ENCODE results near the gene RXFP3.

The RXFP3 gene

DNA sequence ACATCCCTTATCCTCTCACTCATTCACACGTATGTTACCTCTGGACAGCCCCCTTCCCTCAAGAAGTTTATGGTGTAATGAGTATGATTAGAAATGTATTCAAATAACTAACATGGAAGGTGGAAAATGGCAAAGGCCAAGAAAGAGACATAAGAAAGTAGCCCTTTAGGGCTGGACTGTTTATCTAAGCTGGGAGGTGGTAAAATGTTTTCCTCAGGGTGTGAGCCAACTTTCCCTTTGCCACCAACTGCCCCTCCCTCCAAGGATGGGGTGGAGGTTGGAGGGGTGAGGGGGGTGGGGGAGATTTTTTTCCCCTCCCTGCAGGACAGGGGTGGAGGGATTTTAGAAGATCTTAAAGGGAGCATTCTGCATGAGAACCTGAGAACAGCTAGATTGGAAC, 40.1 kb downstream of the RXFP3 start:
- DNase-seq = no peak
- POLR2A ChIA-PET = no interaction called here
- WGBS (ENCODE audit: insufficient coverage) = no CpG with 5 or more reads among the region's 1 CpG

GRCh38 chr5:33978306-33978705, 42.1 kb downstream of the RXFP3 start:
- H3K9me3 ChIP-seq (ENCODE audit: control extremely low read depth in 1 of 5, control insufficient read depth in 4 of 5, insufficient read depth in 2 of 5, low read depth in 1 of 5, low read length in 4 of 5) = no peaks in the 10 kb centered on the region
- H3K4me3 ChIP-seq (ENCODE audit: control insufficient read depth in 1 of 7, extremely low read depth in 1 of 7, insufficient read depth in 4 of 7, low read depth in 2 of 7, low read length in 6 of 7) = no peak overlapping the region
- H3K27ac ChIP-seq (ENCODE audit: insufficient read depth in 1 of 2, low read depth in 1 of 2, low read length in 2 of 2, poor library complexity in 1 of 2, severe bottlenecking in 2 of 2) = no peak overlapping the region
- H3K27me3 ChIP-seq (replicated peaks in 2 of 5; ENCODE audit: control insufficient read depth in 4 of 5, insufficient read depth in 5 of 5, low read length in 4 of 5) = no peaks in the 10 kb centered on the region
- CTCF ChIA-PET = interaction anchor here (2.1 kb wide), 1 partner anchor 9 kb away, joined by 10 read pairs; no protein-coding TSS in a partner anchor
- H3K36me3 ChIP-seq (ENCODE audit: control insufficient read depth in 4 of 4, insufficient read depth in 4 of 4, low read length in 3 of 4) = no peaks in the 10 kb centered on the region
- no peak for DNase-seq
- WGBS (ENCODE audit: insufficient coverage) = 100% methylated on average over 1 of the region's 1 CpG
- H3K4me1 ChIP-seq (ENCODE audit: control extremely low read depth in 1 of 4, control insufficient read depth in 4 of 4, insufficient read depth in 4 of 4, low read length in 3 of 4) = no peaks in the 10 kb centered on the region
- POLR2A ChIA-PET = no interaction called here

More for the DNA sequence above, 40.1 kb downstream of the RXFP3 start:
- Histone ChIP-seq H3K27me3 (replicated peaks in 2 of 5; ENCODE audit: control insufficient read depth in 4 of 5, insufficient read depth in 5 of 5, low read length in 4 of 5) (peaks cover 0 to 2% (median 0%) of the 10 kb centered on the region in 5 experiments), H3K36me3 (ENCODE audit: control insufficient read depth in 4 of 4, insufficient read depth in 4 of 4, low read length in 3 of 4) (no peaks in the 10 kb centered on the region), H3K4me3 (ENCODE audit: control insufficient read depth in 1 of 7, extremely low read depth in 1 of 7, insufficient read depth in 4 of 7, low read depth in 2 of 7, low read length in 6 of 7) (no peak overlapping the region), H3K4me1 (ENCODE audit: control extremely low read depth in 1 of 4, control insufficient read depth in 4 of 4, insufficient read depth in 4 of 4, low read length in 3 of 4) (no peaks in the 10 kb centered on the region), H3K9me3 (ENCODE audit: control extremely low read depth in 1 of 5, control insufficient read depth in 4 of 5, insufficient read depth in 2 of 5, low read depth in 1 of 5, low read length in 4 of 5) (no peaks in the 10 kb centered on the region), H3K27ac (ENCODE audit: insufficient read depth in 1 of 2, low read depth in 1 of 2, low read length in 2 of 2, poor library complexity in 1 of 2, severe bottlenecking in 2 of 2) (no peak overlapping the region)
- CTCF ChIA-PET = no interaction called here

- Histone ChIP-seq H3K36me3 (ENCODE audit: control insufficient read depth in 4 of 4, insufficient read depth in 4 of 4, low read length in 3 of 4) (no peaks in the 10 kb centered on the region), H3K27ac (ENCODE audit: insufficient read depth in 1 of 2, low read depth in 1 of 2, low read length in 2 of 2, poor library complexity in 1 of 2, severe bottlenecking in 2 of 2) (no peak overlapping the region), H3K9me3 (ENCODE audit: control extremely low read depth in 1 of 5, control insufficient read depth in 4 of 5, insufficient read depth in 2 of 5, low read depth in 1 of 5, low read length in 4 of 5) (no peaks in the 10 kb centered on the region), H3K27me3 (replicated peaks in 2 of 5; ENCODE audit: control insufficient read depth in 4 of 5, insufficient read depth in 5 of 5, low read length in 4 of 5) (no peaks in the 10 kb centered on the region), H3K4me1 (ENCODE audit: control extremely low read depth in 1 of 4, control insufficient read depth in 4 of 4, insufficient read depth in 4 of 4, low read length in 3 of 4) (no peaks in the 10 kb centered on the region), H3K4me3 (ENCODE audit: control insufficient read depth in 1 of 7, extremely low read depth in 1 of 7, insufficient read depth in 4 of 7, low read depth in 2 of 7, low read length in 6 of 7) (no peak overlapping the region)
- CTCF ChIA-PET = interaction anchor here (0.6 to 2.1 kb wide), 3 partner anchors 8 to 1648 kb away, joined by 3 to 10 read pairs (median 4); no protein-coding TSS in a partner anchor
- DNase-seq = no peak
- no CpG with 5 or more reads among the region's 3 CpGs for WGBS (ENCODE audit: insufficient coverage)
- POLR2A ChIA-PET = no interaction called here
Observed at GRCh38 chr5:33980030-33980429, 43.8 kb downstream of the RXFP3 start.

DNA sequence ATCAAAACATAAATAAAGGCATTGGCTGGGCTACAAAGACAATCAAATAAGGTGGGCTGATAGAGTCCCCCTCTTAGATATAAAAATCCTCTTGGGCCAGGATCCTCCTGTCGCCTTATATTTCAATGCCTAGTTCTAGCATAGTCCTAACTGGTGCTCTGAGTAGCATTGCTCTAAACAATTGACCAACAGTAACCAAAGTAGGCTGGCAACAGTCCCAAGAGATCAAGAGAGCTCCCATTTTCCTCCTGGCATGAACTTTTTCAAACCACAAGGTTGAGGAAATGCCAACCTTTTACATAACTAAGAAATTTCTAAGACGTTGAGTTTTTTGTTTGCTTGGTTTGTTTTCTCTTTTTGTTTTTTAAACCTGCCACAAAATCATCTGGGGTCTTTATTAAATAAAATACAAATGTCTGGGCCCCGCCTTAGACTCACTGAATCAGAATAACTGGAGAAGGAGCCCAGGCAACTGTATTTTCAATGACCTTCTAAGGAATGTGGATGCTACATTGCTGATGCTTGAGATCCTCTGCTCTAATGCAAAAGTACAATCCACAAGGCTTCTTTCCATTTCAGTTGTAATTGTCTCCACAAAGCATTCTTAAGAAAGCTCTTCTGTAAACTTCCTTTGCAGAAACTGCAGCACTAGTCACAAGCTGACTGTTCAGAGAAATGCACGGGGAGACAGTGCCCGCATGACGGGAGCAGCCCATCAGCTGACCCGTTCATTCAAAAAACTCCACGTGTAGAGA, 45.4 kb downstream of the RXFP3 start:
- Histone ChIP-seq H3K36me3 (ENCODE audit: control insufficient read depth in 4 of 4, insufficient read depth in 4 of 4, low read length in 3 of 4) (peaks cover 0 to 4% (median 1%) of the 10 kb centered on the region in 4 experiments), H3K4me1 (ENCODE audit: control extremely low read depth in 1 of 4, control insufficient read depth in 4 of 4, insufficient read depth in 4 of 4, low read length in 3 of 4) (no peaks in the 10 kb centered on the region), H3K9me3 (ENCODE audit: control extremely low read depth in 1 of 5, control insufficient read depth in 4 of 5, insufficient read depth in 2 of 5, low read depth in 1 of 5, low read length in 4 of 5) (no peaks in the 10 kb centered on the region), H3K27me3 (replicated peaks in 2 of 5; ENCODE audit: control insufficient read depth in 4 of 5, insufficient read depth in 5 of 5, low read length in 4 of 5) (no peaks in the 10 kb centered on the region), H3K27ac (ENCODE audit: insufficient read depth in 1 of 2, low read depth in 1 of 2, low read length in 2 of 2, poor library complexity in 1 of 2, severe bottlenecking in 2 of 2) (no peak overlapping the region), H3K4me3 (ENCODE audit: control insufficient read depth in 1 of 7, extremely low read depth in 1 of 7, insufficient read depth in 4 of 7, low read depth in 2 of 7, low read length in 6 of 7) (no peak overlapping the region)
- POLR2A ChIA-PET = no interaction called here
- WGBS (ENCODE audit: insufficient coverage) = 97% methylated on average over 7 of the region's 8 CpGs
- CTCF ChIA-PET = no interaction called here
- no peak for DNase-seq

DNA sequence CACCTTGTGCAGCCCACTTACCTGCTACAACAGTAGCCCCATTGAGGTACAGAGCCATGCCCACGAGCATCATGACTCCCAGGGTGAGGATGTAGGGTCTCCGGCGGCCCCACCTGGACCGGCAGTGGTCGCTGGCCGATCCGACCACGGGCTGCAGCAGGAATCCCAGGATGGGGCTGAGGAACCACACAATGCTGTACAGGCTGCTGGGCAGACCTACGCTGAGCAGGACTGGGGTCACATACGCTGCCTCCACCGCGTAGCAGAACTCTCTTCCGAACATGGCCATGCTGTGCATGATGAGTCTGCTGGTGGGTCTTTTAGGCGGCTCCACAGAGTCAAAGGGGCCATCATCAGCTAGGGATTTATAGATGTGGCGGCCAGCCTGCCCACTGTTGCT, 48.0 kb downstream of the RXFP3 start:
- CTCF ChIA-PET = interaction anchor here (2.2 kb wide), 1 partner anchor 14 kb away, joined by 11 read pairs; no protein-coding TSS in a partner anchor
- H3K4me3 ChIP-seq (ENCODE audit: control insufficient read depth in 1 of 7, extremely low read depth in 1 of 7, insufficient read depth in 4 of 7, low read depth in 2 of 7, low read length in 6 of 7) = no peak overlapping the region
- no peak for DNase-seq

DNA sequence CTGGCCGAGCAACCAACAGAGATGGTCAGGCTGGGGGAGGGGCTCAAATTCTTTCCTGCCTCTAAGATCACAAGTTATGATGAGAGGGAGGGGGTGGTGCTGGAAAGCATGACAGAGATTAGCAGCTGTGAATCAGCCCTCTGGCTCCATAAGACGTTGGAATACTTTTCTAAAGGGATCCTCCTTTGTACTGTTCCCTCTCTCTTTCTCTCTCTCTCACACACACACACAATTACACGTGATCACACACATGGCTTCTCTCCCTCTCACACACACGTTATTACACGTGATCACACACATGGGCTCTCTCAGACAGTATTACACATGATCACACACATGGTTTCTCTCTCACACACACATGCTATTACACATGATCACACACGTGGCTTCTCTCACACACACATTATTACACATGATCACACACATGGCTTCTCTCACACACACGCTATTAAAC, 48.5 kb downstream of the RXFP3 start, which contains the start of gene SLC45A2:
SLC45A2 (minus strand) TSS at position 23 of the 454 bp plus-strand sequence. CDS start 110 bp downstream, outside the sequence.
- Histone ChIP-seq H3K27me3 (replicated peaks in 2 of 5; ENCODE audit: control insufficient read depth in 4 of 5, insufficient read depth in 5 of 5, low read length in 4 of 5) (no peaks in the 10 kb centered on the region), H3K27ac (ENCODE audit: insufficient read depth in 1 of 2, low read depth in 1 of 2, low read length in 2 of 2, poor library complexity in 1 of 2, severe bottlenecking in 2 of 2) (no peak within 1 kb of the TSS), H3K4me1 (ENCODE audit: control extremely low read depth in 1 of 4, control insufficient read depth in 4 of 4, insufficient read depth in 4 of 4, low read length in 3 of 4) (no peaks in the 10 kb centered on the region), H3K9me3 (ENCODE audit: control extremely low read depth in 1 of 5, control insufficient read depth in 4 of 5, insufficient read depth in 2 of 5, low read depth in 1 of 5, low read length in 4 of 5) (peaks cover 0 to 4% (median 0%) of the 10 kb centered on the region in 5 experiments), H3K4me3 (ENCODE audit: control insufficient read depth in 1 of 7, extremely low read depth in 1 of 7, insufficient read depth in 4 of 7, low read depth in 2 of 7, low read length in 6 of 7) (no peak within 1 kb of the TSS), H3K36me3 (ENCODE audit: control insufficient read depth in 4 of 4, insufficient read depth in 4 of 4, low read length in 3 of 4) (peaks cover 12 to 24% (median 20%) of the 10 kb centered on the region in 4 experiments)
- DNase-seq = no peak
- ChIA-PET CTCF (interaction anchor here (2.2 kb wide), 1 partner anchor 15 kb away, joined by 11 read pairs; no protein-coding TSS in a partner anchor), POLR2A (no interaction called here)
- WGBS (ENCODE audit: insufficient coverage) = 93% methylated on average over 6 of the region's 7 CpGs

More for the DNA sequence above, 48.0 kb downstream of the RXFP3 start:
- POLR2A ChIA-PET = no interaction called here
- H3K27me3 ChIP-seq (replicated peaks in 2 of 5; ENCODE audit: control insufficient read depth in 4 of 5, insufficient read depth in 5 of 5, low read length in 4 of 5) = no peaks in the 10 kb centered on the region
- no peaks in the 10 kb centered on the region for H3K4me1 ChIP-seq (ENCODE audit: control extremely low read depth in 1 of 4, control insufficient read depth in 4 of 4, insufficient read depth in 4 of 4, low read length in 3 of 4)
- H3K27ac ChIP-seq (ENCODE audit: insufficient read depth in 1 of 2, low read depth in 1 of 2, low read length in 2 of 2, poor library complexity in 1 of 2, severe bottlenecking in 2 of 2) = no peak overlapping the region
- H3K9me3 ChIP-seq (ENCODE audit: control extremely low read depth in 1 of 5, control insufficient read depth in 4 of 5, insufficient read depth in 2 of 5, low read depth in 1 of 5, low read length in 4 of 5) = peaks cover 0 to 4% (median 0%) of the 10 kb centered on the region in 5 experiments
- WGBS (ENCODE audit: insufficient coverage) = 97% methylated on average over 13 of the region's 15 CpGs
- peaks cover 10 to 23% (median 18%) of the 10 kb centered on the region in 4 experiments for H3K36me3 ChIP-seq (ENCODE audit: control insufficient read depth in 4 of 4, insufficient read depth in 4 of 4, low read length in 3 of 4)

GRCh38 chr5:33985447-33985846, 49.3 kb downstream of the RXFP3 start:
- 97% methylated on average over 6 of the region's 6 CpGs for WGBS (ENCODE audit: insufficient coverage)
- Histone ChIP-seq H3K9me3 (ENCODE audit: control extremely low read depth in 1 of 5, control insufficient read depth in 4 of 5, insufficient read depth in 2 of 5, low read depth in 1 of 5, low read length in 4 of 5) (peaks cover 0 to 4% (median 0%) of the 10 kb centered on the region in 5 experiments), H3K27me3 (replicated peaks in 2 of 5; ENCODE audit: control insufficient read depth in 4 of 5, insufficient read depth in 5 of 5, low read length in 4 of 5) (no peaks in the 10 kb centered on the region), H3K4me1 (ENCODE audit: control extremely low read depth in 1 of 4, control insufficient read depth in 4 of 4, insufficient read depth in 4 of 4, low read length in 3 of 4) (no peaks in the 10 kb centered on the region), H3K4me3 (ENCODE audit: control insufficient read depth in 1 of 7, extremely low read depth in 1 of 7, insufficient read depth in 4 of 7, low read depth in 2 of 7, low read length in 6 of 7) (no peak overlapping the region), H3K36me3 (ENCODE audit: control insufficient read depth in 4 of 4, insufficient read depth in 4 of 4, low read length in 3 of 4) (peaks cover 12 to 28% (median 21%) of the 10 kb centered on the region in 4 experiments), H3K27ac (ENCODE audit: insufficient read depth in 1 of 2, low read depth in 1 of 2, low read length in 2 of 2, poor library complexity in 1 of 2, severe bottlenecking in 2 of 2) (no peak overlapping the region)
- ChIA-PET CTCF (interaction anchor here (1.4 kb wide), 1 partner anchor 12 kb away, joined by 4 read pairs; no protein-coding TSS in a partner anchor), POLR2A (no interaction called here)
- DNase-seq = no peak
